GM12872 (cell line): ENCODE results near the gene INSYN2B.
A peak's percentile ranks its signal among the peaks of the same experiment; 100 is the strongest.

Experiments
- CTCF ChIP-seq: IDR thresholded peaks from 3 replicates; pipeline ENCODE4 v1.5.1; 2011; ENCODE audit warnings: low read depth, mild to moderate bottlenecking, low read length, moderate library complexity; ENCODE audit not compliant: insufficient read depth

Gene INSYN2B

DNA sequence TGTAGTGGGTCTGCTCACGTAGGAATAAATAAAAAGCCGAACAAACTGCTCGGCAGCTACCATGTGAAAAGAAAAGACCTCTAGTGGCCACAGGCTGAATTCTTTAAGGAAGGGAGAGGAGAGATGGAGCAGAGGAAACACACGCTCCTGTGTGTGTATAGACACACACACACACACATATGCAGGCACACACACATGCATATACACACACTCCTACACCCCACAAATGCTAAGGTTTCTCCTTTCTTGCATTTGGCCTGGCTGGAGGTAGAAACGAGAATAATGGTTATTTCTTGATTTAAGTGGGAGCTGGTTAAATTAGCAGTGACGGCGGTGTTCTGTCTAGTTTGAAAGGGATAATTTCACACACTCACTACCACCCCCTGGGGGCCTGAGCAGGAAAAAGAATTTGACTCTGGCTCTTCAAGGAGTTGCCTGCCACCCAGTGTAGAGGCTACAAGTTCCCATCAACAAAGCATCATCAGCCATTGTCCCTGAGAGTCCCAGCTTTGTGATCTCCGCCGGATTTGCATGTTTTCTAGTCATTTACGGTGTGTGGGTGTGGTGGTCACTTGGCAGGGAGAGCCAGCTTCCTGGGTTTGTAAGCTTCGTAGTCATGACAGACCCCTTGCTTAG is at the start of gene INSYN2B:
INSYN2B (minus strand) TSS at position 78 of the 636 bp plus-strand sequence. CDS start 96,597 bp downstream, outside the sequence.
- TF ChIP-seq CTCF, result peak; percentile 44

- no peak for TF ChIP-seq CTCF
These were observed 47.8 kb upstream of the INSYN2B start for GRCh38 chr5:170028124-170028523.

GRCh38 chr5:170025853-170026252 is 45.6 kb upstream of the INSYN2B start:
- TF ChIP-seq CTCF, result no peak

- TF ChIP-seq CTCF, result no peak
These were observed 41.2 kb upstream of the INSYN2B start for GRCh38 chr5:170021506-170021905.

DNA sequence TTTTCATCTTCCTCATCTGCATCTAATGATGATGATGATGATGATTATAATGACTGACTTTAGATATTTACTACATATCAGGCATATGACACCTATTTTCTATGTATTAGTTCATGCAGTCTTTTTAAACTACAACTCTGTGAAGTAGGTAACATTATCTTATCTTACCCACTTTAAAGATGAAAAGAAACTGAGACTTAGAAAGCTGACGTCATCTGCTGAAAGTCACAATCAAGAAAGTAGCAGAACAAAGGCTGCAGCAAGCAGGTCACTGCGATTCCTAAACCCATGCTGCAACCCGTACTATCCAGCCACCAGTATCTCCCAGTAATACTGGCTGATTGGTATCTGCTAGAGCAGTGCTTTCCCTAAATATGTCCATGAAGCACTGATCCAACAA is 40.1 kb upstream of the INSYN2B start:
- no peak for TF ChIP-seq CTCF

DNA sequence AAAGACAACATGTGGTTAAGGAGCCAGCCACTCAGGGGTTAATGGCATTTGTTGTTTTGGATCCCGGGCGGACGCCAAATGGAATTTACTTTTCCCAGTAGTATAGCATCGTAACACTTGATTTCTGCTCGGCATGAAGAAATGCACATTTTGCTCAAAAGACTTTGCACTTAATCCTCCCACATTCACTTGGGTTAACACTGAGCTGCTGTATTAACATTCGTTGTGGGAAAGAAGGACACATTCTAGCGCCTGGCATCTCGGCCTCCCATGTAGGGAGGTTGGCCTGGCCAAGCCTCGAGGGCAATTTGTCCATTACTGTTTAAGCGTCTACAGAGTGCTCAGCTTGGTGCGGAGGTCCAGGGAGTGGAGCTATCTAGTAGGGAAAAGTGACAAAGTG is 32.3 kb upstream of the INSYN2B start:
- no peak for TF ChIP-seq CTCF

- TF ChIP-seq CTCF, result no peak
These were observed 31.5 kb upstream of the INSYN2B start for GRCh38 chr5:170011751-170012150.
